ENCODE results near the gene CAMKMT.

Gene CAMKMT

GRCh38 chr2:44747794-44748193 lies 386.0 kb downstream of the CAMKMT start:
- DNase-seq: no peak

- no peak for DNase-seq
Measured at GRCh38 chr2:44751754-44752479, 390.2 kb downstream of the CAMKMT start.

- no peak for DNase-seq
Measured at GRCh38 chr2:44752761-44753160, 391.0 kb downstream of the CAMKMT start.

- DNase-seq: peak in 1 of 2 donors; percentile 20
Measured at GRCh38 chr2:44753552-44754285, 392.0 kb downstream of the CAMKMT start.

GRCh38 chr2:44758591-44758990 lies 396.8 kb downstream of the CAMKMT start:
- no peak for DNase-seq

GRCh38 chr2:44759823-44760222 lies 398.1 kb downstream of the CAMKMT start:
- no peak for DNase-seq

- no peak for DNase-seq
Measured at GRCh38 chr2:44763275-44763782, 401.6 kb downstream of the CAMKMT start.

GRCh38 chr2:44766220-44766619 lies 404.5 kb downstream of the CAMKMT start:
- no peak for DNase-seq

GRCh38 chr2:44766777-44767176 lies 405.0 kb downstream of the CAMKMT start:
- no peak for DNase-seq

- DNase-seq: no peak
Measured at GRCh38 chr2:44767691-44768090, 405.9 kb downstream of the CAMKMT start.

GRCh38 chr2:44768438-44769236 lies 406.9 kb downstream of the CAMKMT start:
- DNase-seq: no peak

- DNase-seq: no peak
Measured at GRCh38 chr2:44769349-44770011, 407.7 kb downstream of the CAMKMT start.

- no peak for DNase-seq
Measured at GRCh38 chr2:44770221-44771195, 408.8 kb downstream of the CAMKMT start.

- DNase-seq: no peak
Measured at GRCh38 chr2:44771522-44771921, 409.8 kb downstream of the CAMKMT start.

GRCh38 chr2:44772131-44772530 lies 410.4 kb downstream of the CAMKMT start:
- no peak for DNase-seq

GRCh38 chr2:44772669-44773378 lies 411.1 kb downstream of the CAMKMT start:
- DNase-seq: no peak

- DNase-seq: no peak
Measured at GRCh38 chr2:44774826-44775492, 413.2 kb downstream of the CAMKMT start.

- DNase-seq: no peak
Measured at GRCh38 chr2:44777036-44777435, 415.3 kb downstream of the CAMKMT start.

- peak in 1 of 2 donors; percentile 41 for DNase-seq
Measured at GRCh38 chr2:44777537-44777936, 415.8 kb downstream of the CAMKMT start.

GRCh38 chr2:44778221-44778654 lies 416.5 kb downstream of the CAMKMT start:
- DNase-seq: no peak

Data from CD4-positive, alpha-beta T cell treated with Interferon alpha-2 for 1 hour (primary cell).